ENCODE results near the gene DIP2A.

Gene DIP2A

DNA sequence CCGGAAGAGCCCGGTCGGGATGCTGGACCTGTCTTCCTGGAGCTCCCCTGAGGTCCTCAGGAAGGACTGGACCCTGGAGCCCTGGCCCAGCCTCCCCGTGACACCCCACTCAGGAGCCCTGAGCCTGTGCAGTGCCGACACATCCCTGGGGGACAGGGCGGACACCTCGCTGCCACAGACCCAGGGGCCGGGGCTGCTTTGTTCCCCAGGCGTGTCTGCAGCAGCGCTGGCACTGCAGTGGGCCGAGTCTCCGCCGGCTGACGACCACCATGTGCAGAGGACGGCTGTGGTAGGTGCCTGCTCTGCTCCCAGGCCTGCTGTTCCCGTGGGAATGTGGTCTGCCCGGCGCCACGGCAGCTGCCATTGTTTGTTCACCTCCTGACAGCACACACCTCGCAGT, 42.1 kb upstream of the DIP2A start:
- H3K36me3 ChIP-seq (ENCODE audit: control insufficient read depth, insufficient read depth, low read length), result peaks cover 16% of the 10 kb centered on the region
- H3K27me3 ChIP-seq (replicated peaks; ENCODE audit: control insufficient read depth, insufficient read depth, low read length, poor library complexity, severe bottlenecking), result no peaks in the 10 kb centered on the region
- no peak overlapping the region for H3K4me3 ChIP-seq (ENCODE audit: insufficient read depth, low read depth, low read length, poor library complexity, severe bottlenecking)
- DNase-seq, result no peak
- H3K9me3 ChIP-seq (ENCODE audit: control insufficient read depth, low read length), result no peaks in the 10 kb centered on the region
- no peak overlapping the region for H3K27ac ChIP-seq (ENCODE audit: insufficient read depth, low read length, poor library complexity, severe bottlenecking)
- no peaks in the 10 kb centered on the region for H3K4me1 ChIP-seq (ENCODE audit: control insufficient read depth, insufficient read depth, low read length, poor library complexity, severe bottlenecking)

DNA sequence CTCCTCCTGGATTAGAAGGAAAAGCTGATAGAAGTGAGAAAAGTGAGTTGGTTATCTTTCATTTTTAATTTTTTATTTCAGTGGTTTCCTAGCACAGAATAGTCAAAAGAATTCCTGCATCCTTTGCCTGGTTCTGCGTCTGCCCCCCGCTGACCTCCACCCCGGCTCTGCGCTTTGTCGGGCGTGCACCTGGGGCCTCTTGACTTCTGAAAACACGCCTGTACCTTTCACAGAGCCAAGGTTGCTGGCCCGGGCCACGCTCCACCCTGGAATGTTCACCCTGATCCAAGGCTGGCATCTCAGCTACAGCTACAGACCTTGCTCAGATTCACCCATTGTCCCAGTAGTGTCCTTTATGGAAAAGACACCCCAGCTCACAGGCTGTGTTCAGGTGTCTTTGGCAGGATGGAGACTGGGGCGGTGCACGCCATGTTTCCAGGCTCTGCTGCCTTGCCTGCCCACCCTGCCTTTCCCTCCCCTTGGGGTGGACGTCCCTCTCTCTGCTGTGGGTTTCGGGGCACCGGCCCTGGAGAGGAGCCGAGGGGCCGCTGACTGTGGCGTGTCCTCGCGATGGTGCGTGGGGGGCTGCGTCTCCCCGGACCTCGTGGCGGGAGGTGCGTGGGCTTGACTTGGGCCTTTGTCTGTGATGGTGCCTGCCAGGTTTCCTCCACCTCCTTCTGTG, 40.3 kb upstream of the DIP2A start:
- Histone ChIP-seq H3K9me3 (ENCODE audit: control insufficient read depth, low read length) (no peaks in the 10 kb centered on the region), H3K27ac (ENCODE audit: insufficient read depth, low read length, poor library complexity, severe bottlenecking) (no peak overlapping the region), H3K4me3 (ENCODE audit: insufficient read depth, low read depth, low read length, poor library complexity, severe bottlenecking) (no peak overlapping the region), H3K4me1 (ENCODE audit: control insufficient read depth, insufficient read depth, low read length, poor library complexity, severe bottlenecking) (peaks cover 3% of the 10 kb centered on the region), H3K36me3 (ENCODE audit: control insufficient read depth, insufficient read depth, low read length) (peaks cover 15% of the 10 kb centered on the region), H3K27me3 (replicated peaks; ENCODE audit: control insufficient read depth, insufficient read depth, low read length, poor library complexity, severe bottlenecking) (no peaks in the 10 kb centered on the region)
- no peak for DNase-seq

DNA sequence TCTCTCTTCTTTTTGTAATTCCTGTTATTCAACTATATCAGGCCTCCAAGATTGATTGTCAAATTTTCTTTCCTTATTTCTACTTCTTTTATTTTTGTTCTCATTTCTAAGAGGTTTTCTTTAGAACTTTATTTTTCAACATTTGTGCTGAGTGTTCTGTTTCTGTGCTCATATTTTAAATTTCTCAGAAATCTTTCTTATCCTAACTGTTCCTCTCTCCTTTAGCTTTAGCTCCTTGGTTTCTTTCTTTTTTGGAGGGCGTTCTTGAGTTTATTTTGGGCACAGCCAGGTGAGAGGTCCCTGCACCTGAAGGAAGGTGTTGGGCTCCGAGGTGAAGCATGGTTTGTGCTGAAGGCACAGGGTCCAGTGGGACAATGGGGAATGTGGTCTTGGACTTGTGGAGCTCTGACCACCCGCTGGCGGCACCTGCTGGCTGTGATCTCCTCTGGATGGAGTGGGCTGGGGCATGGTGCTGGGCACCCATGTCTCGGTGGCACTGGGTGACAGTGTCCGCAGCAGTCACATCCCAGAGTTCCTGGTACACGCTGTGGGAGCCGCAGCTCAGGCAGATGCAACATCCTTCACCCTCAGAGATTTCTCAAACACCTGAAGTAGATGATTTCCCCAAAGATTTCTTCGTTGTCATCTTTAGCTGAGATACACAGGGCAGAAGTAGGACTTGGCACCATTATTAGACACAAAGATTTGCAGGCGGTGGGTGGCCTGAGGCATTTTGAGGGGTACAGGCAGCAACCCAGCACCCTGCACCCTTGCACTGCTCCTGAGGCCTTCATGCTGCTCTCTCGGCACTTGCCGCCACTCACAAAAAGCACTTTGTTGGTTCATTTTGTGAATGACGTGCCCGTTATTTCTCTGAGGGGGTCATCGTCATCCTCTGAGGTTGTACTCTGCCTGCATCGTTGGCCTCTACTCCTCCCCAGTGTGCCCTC, 38.2 kb upstream of the DIP2A start:
- no peak overlapping the region for H3K4me3 ChIP-seq (ENCODE audit: insufficient read depth, low read depth, low read length, poor library complexity, severe bottlenecking)
- H3K9me3 ChIP-seq (ENCODE audit: control insufficient read depth, low read length), result no peaks in the 10 kb centered on the region
- no peak overlapping the region for H3K27ac ChIP-seq (ENCODE audit: insufficient read depth, low read length, poor library complexity, severe bottlenecking)
- peaks cover 4% of the 10 kb centered on the region for H3K4me1 ChIP-seq (ENCODE audit: control insufficient read depth, insufficient read depth, low read length, poor library complexity, severe bottlenecking)
- no peaks in the 10 kb centered on the region for H3K27me3 ChIP-seq (replicated peaks; ENCODE audit: control insufficient read depth, insufficient read depth, low read length, poor library complexity, severe bottlenecking)
- DNase-seq, result no peak
- peaks cover 15% of the 10 kb centered on the region for H3K36me3 ChIP-seq (ENCODE audit: control insufficient read depth, insufficient read depth, low read length)

DNA sequence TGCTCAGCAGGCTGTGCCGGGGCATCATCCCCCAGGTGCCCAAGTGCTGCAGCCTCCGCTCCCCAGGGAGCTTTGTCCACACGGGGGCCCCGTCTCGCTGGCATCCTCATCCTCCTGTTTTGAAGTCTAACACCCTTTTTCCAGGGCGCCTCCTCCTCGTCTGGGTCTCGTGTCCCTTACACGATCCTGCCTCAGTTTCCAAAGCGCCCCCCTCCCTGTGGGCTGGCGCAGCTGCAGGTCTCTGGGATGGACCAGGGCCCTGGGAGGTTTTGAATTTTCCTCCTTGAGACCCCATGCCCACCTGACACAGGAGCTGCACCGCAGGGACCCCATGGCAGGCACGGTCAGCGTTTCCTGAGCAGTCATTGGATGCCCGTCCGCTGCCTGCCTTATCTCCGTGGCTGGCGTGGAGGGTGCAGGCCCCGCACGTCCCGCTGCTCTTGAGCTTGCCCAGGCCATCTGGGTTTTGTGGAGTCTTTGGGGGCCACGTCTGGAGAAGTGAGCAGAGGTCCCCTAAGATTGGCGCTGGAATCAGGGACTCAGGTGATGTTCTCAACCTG, 37.4 kb upstream of the DIP2A start:
- Histone ChIP-seq H3K9me3 (ENCODE audit: control insufficient read depth, low read length) (no peaks in the 10 kb centered on the region), H3K27me3 (replicated peaks; ENCODE audit: control insufficient read depth, insufficient read depth, low read length, poor library complexity, severe bottlenecking) (no peaks in the 10 kb centered on the region), H3K27ac (ENCODE audit: insufficient read depth, low read length, poor library complexity, severe bottlenecking) (no peak overlapping the region), H3K4me3 (ENCODE audit: insufficient read depth, low read depth, low read length, poor library complexity, severe bottlenecking) (no peak overlapping the region), H3K36me3 (ENCODE audit: control insufficient read depth, insufficient read depth, low read length) (peaks cover 15% of the 10 kb centered on the region), H3K4me1 (ENCODE audit: control insufficient read depth, insufficient read depth, low read length, poor library complexity, severe bottlenecking) (peaks cover 4% of the 10 kb centered on the region)
- no peak for DNase-seq

- peaks cover 4% of the 10 kb centered on the region for H3K4me1 ChIP-seq (ENCODE audit: control insufficient read depth, insufficient read depth, low read length, poor library complexity, severe bottlenecking)
- no peaks in the 10 kb centered on the region for H3K27me3 ChIP-seq (replicated peaks; ENCODE audit: control insufficient read depth, insufficient read depth, low read length, poor library complexity, severe bottlenecking)
- no peak for DNase-seq
- H3K27ac ChIP-seq (ENCODE audit: insufficient read depth, low read length, poor library complexity, severe bottlenecking), result no peak overlapping the region
- H3K36me3 ChIP-seq (ENCODE audit: control insufficient read depth, insufficient read depth, low read length), result peaks cover 15% of the 10 kb centered on the region
- H3K4me3 ChIP-seq (ENCODE audit: insufficient read depth, low read depth, low read length, poor library complexity, severe bottlenecking), result no peak overlapping the region
- no peaks in the 10 kb centered on the region for H3K9me3 ChIP-seq (ENCODE audit: control insufficient read depth, low read length)
Observed at GRCh38 chr21:46421756-46422555, 36.7 kb upstream of the DIP2A start.

GRCh38 chr21:46422636-46423241, 36.0 kb upstream of the DIP2A start:
- peaks cover 4% of the 10 kb centered on the region for H3K4me1 ChIP-seq (ENCODE audit: control insufficient read depth, insufficient read depth, low read length, poor library complexity, severe bottlenecking)
- no peak for DNase-seq
- H3K27me3 ChIP-seq (replicated peaks; ENCODE audit: control insufficient read depth, insufficient read depth, low read length, poor library complexity, severe bottlenecking), result no peaks in the 10 kb centered on the region
- no peaks in the 10 kb centered on the region for H3K9me3 ChIP-seq (ENCODE audit: control insufficient read depth, low read length)
- no peak overlapping the region for H3K27ac ChIP-seq (ENCODE audit: insufficient read depth, low read length, poor library complexity, severe bottlenecking)
- no peak overlapping the region for H3K4me3 ChIP-seq (ENCODE audit: insufficient read depth, low read depth, low read length, poor library complexity, severe bottlenecking)
- H3K36me3 ChIP-seq (ENCODE audit: control insufficient read depth, insufficient read depth, low read length), result peaks cover 18% of the 10 kb centered on the region

DNA sequence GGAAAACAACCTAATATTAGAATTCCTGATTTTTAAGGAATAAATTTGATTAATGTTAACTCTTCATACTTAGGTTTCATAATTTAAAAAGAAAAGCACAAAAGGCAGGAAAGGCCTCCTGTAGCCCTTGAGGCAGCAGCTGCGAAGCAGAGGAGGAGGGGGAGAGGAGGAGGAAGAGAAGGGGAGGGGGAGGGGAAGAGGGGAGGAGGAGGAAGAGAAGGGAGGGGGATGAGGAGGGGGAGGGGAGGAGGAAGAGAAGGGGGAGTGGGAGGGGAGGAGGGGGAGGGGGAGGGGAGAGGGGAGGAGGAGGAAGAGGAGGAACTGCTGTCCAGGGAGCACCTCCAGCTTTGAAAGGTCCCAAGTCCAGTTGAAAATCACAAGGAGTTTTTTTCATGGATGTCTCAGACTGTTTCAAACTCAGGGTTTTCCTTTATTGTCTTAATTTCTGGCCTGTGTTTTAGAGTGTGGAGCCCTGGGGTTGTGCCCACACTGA, 35.1 kb upstream of the DIP2A start:
- Histone ChIP-seq H3K4me3 (ENCODE audit: insufficient read depth, low read depth, low read length, poor library complexity, severe bottlenecking) (no peak overlapping the region), H3K36me3 (ENCODE audit: control insufficient read depth, insufficient read depth, low read length) (peaks cover 16% of the 10 kb centered on the region), H3K27me3 (replicated peaks; ENCODE audit: control insufficient read depth, insufficient read depth, low read length, poor library complexity, severe bottlenecking) (no peaks in the 10 kb centered on the region), H3K27ac (ENCODE audit: insufficient read depth, low read length, poor library complexity, severe bottlenecking) (peak overlapping the region; percentile 44), H3K4me1 (ENCODE audit: control insufficient read depth, insufficient read depth, low read length, poor library complexity, severe bottlenecking) (peaks cover 4% of the 10 kb centered on the region), H3K9me3 (ENCODE audit: control insufficient read depth, low read length) (no peaks in the 10 kb centered on the region)
- no peak for DNase-seq

DNA sequence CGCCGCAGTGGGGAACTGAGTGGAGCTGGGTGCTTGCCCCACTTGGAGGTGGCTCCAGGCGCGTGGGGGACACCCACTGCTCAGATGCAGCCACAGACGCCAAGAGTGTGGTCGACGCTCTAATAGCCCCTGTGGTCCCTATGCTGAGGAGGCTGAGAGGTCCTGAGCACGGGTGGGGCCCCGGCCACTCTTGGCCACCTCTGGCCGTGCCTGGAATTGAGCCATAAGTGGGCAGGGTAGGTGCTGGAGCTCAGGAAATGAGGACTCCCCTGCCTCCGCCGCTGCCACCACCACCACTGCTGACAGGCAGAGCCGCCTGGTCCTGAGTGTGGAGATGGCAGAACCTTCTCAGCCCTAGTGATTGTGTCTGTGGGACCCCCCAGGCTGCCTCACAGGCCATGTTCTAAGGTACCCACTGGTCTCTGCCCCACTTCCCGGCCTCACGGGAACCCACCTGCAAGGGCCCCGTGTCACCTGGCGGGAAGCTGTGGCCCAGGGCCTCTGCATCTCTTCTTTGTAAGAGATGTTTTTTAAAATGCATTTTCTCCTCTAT, 34.6 kb upstream of the DIP2A start:
- Histone ChIP-seq H3K9me3 (ENCODE audit: control insufficient read depth, low read length) (no peaks in the 10 kb centered on the region), H3K27me3 (replicated peaks; ENCODE audit: control insufficient read depth, insufficient read depth, low read length, poor library complexity, severe bottlenecking) (no peaks in the 10 kb centered on the region), H3K4me3 (ENCODE audit: insufficient read depth, low read depth, low read length, poor library complexity, severe bottlenecking) (no peak overlapping the region), H3K36me3 (ENCODE audit: control insufficient read depth, insufficient read depth, low read length) (peaks cover 17% of the 10 kb centered on the region), H3K27ac (ENCODE audit: insufficient read depth, low read length, poor library complexity, severe bottlenecking) (peak overlapping the region; percentile 44), H3K4me1 (ENCODE audit: control insufficient read depth, insufficient read depth, low read length, poor library complexity, severe bottlenecking) (peaks cover 4% of the 10 kb centered on the region)
- DNase-seq, result peak in 1 of 3 donors; percentile 8

GRCh38 chr21:46424621-46425020, 34.1 kb upstream of the DIP2A start:
- DNase-seq, result no peak
- H3K36me3 ChIP-seq (ENCODE audit: control insufficient read depth, insufficient read depth, low read length), result peaks cover 18% of the 10 kb centered on the region
- H3K9me3 ChIP-seq (ENCODE audit: control insufficient read depth, low read length), result no peaks in the 10 kb centered on the region
- H3K4me3 ChIP-seq (ENCODE audit: insufficient read depth, low read depth, low read length, poor library complexity, severe bottlenecking), result no peak overlapping the region
- H3K4me1 ChIP-seq (ENCODE audit: control insufficient read depth, insufficient read depth, low read length, poor library complexity, severe bottlenecking), result peaks cover 4% of the 10 kb centered on the region
- no peaks in the 10 kb centered on the region for H3K27me3 ChIP-seq (replicated peaks; ENCODE audit: control insufficient read depth, insufficient read depth, low read length, poor library complexity, severe bottlenecking)
- H3K27ac ChIP-seq (ENCODE audit: insufficient read depth, low read length, poor library complexity, severe bottlenecking), result peak overlapping the region; percentile 44

All from effector memory CD4-positive, alpha-beta T cell (primary cell).